Measurements from ENCODE around the gene ANK3.

DNA sequence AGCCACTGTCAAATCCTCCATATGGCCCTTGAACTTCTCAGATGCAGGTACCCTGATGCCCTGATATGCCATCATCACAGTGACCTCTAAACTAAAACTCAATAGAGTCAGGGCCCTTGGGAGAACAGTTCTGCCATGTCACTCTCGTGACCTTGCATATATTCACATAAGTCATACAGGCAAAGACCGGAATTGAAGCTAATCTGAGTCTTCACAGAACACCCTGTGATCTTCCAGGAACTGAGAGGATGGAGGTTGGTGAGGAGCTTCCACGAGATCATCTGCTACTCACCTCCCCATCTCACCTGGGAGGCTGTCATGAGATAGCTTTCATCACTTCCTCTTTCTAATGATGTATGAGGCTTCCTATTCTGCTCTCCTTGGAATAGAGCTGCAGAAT is 254.7 kb downstream of the ANK3 start:
- TF ChIP-seq, protein P1, sequence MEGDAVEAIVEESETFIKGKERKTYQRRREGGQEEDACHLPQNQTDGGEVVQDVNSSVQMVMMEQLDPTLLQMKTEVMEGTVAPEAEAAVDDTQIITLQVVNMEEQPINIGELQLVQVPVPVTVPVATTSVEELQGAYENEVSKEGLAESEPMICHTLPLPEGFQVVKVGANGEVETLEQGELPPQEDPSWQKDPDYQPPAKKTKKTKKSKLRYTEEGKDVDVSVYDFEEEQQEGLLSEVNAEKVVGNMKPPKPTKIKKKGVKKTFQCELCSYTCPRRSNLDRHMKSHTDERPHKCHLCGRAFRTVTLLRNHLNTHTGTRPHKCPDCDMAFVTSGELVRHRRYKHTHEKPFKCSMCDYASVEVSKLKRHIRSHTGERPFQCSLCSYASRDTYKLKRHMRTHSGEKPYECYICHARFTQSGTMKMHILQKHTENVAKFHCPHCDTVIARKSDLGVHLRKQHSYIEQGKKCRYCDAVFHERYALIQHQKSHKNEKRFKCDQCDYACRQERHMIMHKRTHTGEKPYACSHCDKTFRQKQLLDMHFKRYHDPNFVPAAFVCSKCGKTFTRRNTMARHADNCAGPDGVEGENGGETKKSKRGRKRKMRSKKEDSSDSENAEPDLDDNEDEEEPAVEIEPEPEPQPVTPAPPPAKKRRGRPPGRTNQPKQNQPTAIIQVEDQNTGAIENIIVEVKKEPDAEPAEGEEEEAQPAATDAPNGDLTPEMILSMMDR (IDR thresholded peaks at IDR 0.05) = no peak
- TF ChIP-seq POLR2A (IDR thresholded peaks at IDR 0.05) = no peak
